Peyer's patch (tissue), 4 donors: ENCODE data around the gene FITM1.

Source experiments
- POLR2A ChIP-seq, 2 donors: fragments of 450-650 bp; IDR thresholded peaks; one replicate each; pipeline ENCODE4 v1.5.1; 2017; ENCODE audit warnings: antibody characterized with exemption in 2 of 2, mild to moderate bottlenecking in 2 of 2, moderate library complexity in 2 of 2
- TF ChIP-seq, protein P1 (sequence below), 6 experiments: fragments of 450-650 bp in 4 of 6; fragments of 200-600 bp in 2 of 6; sonication (generic) in 1 of 6; IDR thresholded peaks; one replicate each; pipeline ENCODE4 v1.5.1; 2017 to 2019; ENCODE audit warnings: antibody characterized with exemption in 6 of 6, mild to moderate bottlenecking in 3 of 6, moderate library complexity in 1 of 6

DNA sequence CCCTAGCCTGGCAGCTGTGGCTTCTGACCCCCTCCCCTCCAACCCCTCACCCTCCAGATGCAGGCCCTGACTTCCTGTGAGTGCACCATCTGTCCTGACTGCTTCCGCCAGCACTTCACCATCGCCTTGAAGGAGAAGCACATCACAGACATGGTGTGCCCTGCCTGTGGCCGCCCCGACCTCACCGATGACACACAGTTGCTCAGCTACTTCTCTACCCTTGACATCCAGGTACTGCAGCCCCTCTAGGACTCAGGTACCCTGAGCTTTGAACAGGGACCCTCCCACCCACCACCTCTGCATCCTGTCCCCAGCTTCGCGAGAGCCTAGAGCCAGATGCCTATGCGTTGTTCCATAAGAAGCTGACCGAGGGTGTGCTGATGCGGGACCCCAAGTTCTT is 24.6 kb downstream of the FITM1 start:
- TF ChIP-seq, protein P1, sequence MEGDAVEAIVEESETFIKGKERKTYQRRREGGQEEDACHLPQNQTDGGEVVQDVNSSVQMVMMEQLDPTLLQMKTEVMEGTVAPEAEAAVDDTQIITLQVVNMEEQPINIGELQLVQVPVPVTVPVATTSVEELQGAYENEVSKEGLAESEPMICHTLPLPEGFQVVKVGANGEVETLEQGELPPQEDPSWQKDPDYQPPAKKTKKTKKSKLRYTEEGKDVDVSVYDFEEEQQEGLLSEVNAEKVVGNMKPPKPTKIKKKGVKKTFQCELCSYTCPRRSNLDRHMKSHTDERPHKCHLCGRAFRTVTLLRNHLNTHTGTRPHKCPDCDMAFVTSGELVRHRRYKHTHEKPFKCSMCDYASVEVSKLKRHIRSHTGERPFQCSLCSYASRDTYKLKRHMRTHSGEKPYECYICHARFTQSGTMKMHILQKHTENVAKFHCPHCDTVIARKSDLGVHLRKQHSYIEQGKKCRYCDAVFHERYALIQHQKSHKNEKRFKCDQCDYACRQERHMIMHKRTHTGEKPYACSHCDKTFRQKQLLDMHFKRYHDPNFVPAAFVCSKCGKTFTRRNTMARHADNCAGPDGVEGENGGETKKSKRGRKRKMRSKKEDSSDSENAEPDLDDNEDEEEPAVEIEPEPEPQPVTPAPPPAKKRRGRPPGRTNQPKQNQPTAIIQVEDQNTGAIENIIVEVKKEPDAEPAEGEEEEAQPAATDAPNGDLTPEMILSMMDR (IDR thresholded peaks at IDR 0.05) = no peak
- TF ChIP-seq POLR2A (IDR thresholded peaks at IDR 0.05) = no peak
